Neutrophil (primary cell): ENCODE results near the gene ARNT2.

ENCODE experiments used
- H3K27ac ChIP-seq: fragments of 200-600 bp; sonication (generic); 2 replicates; pipeline ENCODE4 v1.5.1; 2016; ENCODE audit warnings: mild to moderate bottlenecking, moderate library complexity
- H3K27me3 ChIP-seq: fragments of 200-600 bp; sonication (generic); 2 replicates; pipeline ENCODE4 v1.6.0; 2016; ENCODE audit warnings: mild to moderate bottlenecking
- H3K36me3 ChIP-seq: fragments of 200-600 bp; sonication (generic); 2 replicates; pipeline ENCODE4 v1.5.1; 2017
- H3K4me1 ChIP-seq, 2 experiments: fragments of 200-600 bp in 1 of 2; sonication (generic) in 1 of 2; 1 replicate in 1 of 2; 2 replicates in 1 of 2; pipeline versions ENCODE4 v1.5.1 to v1.6.1; 2013 to 2016; ENCODE audit warnings: low read depth in 1 of 2, low read length in 1 of 2, mild to moderate bottlenecking in 1 of 2, moderate library complexity in 1 of 2; ENCODE audit not compliant: control insufficient read depth in 1 of 2, insufficient read depth in 1 of 2
- H3K4me3 ChIP-seq, 2 experiments: fragments of 200-600 bp in 1 of 2; sonication (generic) in 1 of 2; 1 replicate in 1 of 2; 2 replicates in 1 of 2; pipeline ENCODE4 v1.5.1; 2013 to 2016; ENCODE audit warnings: low read depth in 1 of 2, low read length in 1 of 2, mild to moderate bottlenecking in 1 of 2, moderate library complexity in 1 of 2
- H3K9me3 ChIP-seq: fragments of 200-600 bp; sonication (generic); 2 replicates; pipeline ENCODE4 v1.5.1; 2016
- CTCF ChIP-seq: fragments of 200-600 bp; sonication (generic); IDR thresholded peaks from 2 replicates; pipeline ENCODE4 v1.5.1; 2016; ENCODE audit warnings: antibody characterized with exemption

The ARNT2 gene

DNA sequence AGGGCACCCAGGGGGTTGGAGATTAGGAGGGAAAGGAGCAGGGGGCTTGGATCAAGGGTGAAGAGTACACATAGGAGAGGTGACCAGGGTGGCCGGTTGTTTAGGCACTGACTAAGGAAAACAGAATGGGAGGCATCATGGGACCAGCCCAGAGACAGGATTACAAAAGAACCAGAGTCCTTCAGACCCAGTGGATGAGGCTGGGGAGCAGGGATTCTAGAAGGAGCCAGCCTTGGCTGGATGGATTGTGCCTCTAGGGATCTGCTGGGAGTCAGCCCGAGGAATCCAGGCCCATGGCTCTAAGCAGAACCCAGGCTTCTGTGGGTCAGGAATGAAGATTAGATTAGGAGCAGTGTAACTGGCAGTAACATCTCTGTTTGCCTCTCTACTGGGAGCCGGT lies 98.6 kb downstream of the ARNT2 start:
- no peak overlapping the region for H3K27ac ChIP-seq
- H3K4me1 ChIP-seq, result no peaks in the 10 kb centered on the region
- H3K36me3 ChIP-seq, result no peaks in the 10 kb centered on the region
- H3K9me3 ChIP-seq, result no peaks in the 10 kb centered on the region
- no peak for TF ChIP-seq CTCF
- H3K4me3 ChIP-seq, result no peak overlapping the region
- no peaks in the 10 kb centered on the region for H3K27me3 ChIP-seq

- Histone ChIP-seq H3K27me3 (no peaks in the 10 kb centered on the region), H3K4me3 (no peak overlapping the region), H3K36me3 (no peaks in the 10 kb centered on the region), H3K9me3 (no peaks in the 10 kb centered on the region), H3K4me1 (no peaks in the 10 kb centered on the region), H3K27ac (no peak overlapping the region)
- no peak for TF ChIP-seq CTCF
Observed at GRCh38 chr15:80503319-80503952, 99.3 kb downstream of the ARNT2 start.

DNA sequence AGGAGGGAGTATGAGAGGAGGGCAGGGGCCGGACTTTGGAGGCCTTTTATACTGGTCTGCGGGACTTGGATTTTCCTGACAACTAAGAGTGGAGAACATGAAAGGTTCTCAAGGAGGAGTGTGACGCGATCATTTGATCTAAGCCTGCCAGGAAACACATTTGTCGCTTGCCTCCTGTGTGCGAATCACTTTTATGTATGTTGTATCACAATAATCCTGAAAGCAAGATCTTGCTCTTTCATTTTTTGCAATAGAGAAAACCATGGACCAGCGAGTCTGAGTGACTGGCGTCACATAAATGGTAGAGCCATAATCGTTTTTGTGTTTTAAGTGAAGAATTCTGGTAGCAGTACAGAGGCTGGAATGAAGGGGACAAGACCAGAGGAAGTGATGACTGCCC lies 100.7 kb downstream of the ARNT2 start:
- H3K9me3 ChIP-seq, result no peaks in the 10 kb centered on the region

GRCh38 chr15:80506286-80506893 lies 102.2 kb downstream of the ARNT2 start:
- Histone ChIP-seq H3K27me3 (no peaks in the 10 kb centered on the region), H3K27ac (no peak overlapping the region), H3K4me1 (no peaks in the 10 kb centered on the region), H3K9me3 (no peaks in the 10 kb centered on the region), H3K4me3 (no peak overlapping the region), H3K36me3 (no peaks in the 10 kb centered on the region)
- no peak for TF ChIP-seq CTCF

More for the DNA sequence above, 100.7 kb downstream of the ARNT2 start:
- Histone ChIP-seq H3K36me3 (no peaks in the 10 kb centered on the region), H3K4me3 (no peak overlapping the region), H3K27ac (no peak overlapping the region), H3K27me3 (no peaks in the 10 kb centered on the region), H3K4me1 (no peaks in the 10 kb centered on the region)
- no peak for TF ChIP-seq CTCF

DNA sequence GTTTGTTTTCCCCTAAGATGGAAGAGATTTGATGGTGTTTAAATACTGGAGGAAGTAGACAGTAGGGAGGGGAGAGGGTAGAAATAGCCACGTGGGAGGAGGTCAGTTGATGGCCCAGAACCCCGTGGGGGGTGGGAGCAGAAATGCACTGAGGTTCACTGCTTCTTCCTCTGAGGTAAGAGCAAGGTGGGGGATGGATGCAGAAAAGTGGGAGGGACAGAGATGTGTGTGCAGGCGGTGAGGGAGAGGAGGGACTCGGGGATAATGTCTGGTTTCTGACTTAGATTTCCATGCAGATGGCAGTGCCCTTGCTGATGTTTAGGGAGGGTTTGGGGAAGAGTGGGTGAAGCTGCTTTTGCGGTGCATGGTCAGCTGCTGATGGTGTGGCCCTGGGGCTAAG lies 102.9 kb downstream of the ARNT2 start:
- no peaks in the 10 kb centered on the region for H3K27me3 ChIP-seq
- H3K36me3 ChIP-seq, result no peaks in the 10 kb centered on the region
- no peak overlapping the region for H3K27ac ChIP-seq
- no peaks in the 10 kb centered on the region for H3K9me3 ChIP-seq
- H3K4me1 ChIP-seq, result no peaks in the 10 kb centered on the region
- TF ChIP-seq CTCF, result no peak
- H3K4me3 ChIP-seq, result no peak overlapping the region
